Brain microvascular endothelial cell (primary cell): ENCODE measurements around the gene SPDL1.
A peak's percentile ranks its signal among the peaks of the same experiment; 100 is the strongest.
"Not testable (repeated sequence)": the region's sequence is repeated elsewhere in the genome, so short reads cannot be mapped to it uniquely, and the experiment has no call there.

Experiments used
- DNase-seq: peaks from one replicate; pipeline ENCODE4 v3.0.0-alpha.2; 2020
- H3K27ac ChIP-seq: fragments of 250-450 bp; sonication (Bioruptor Pico); 2 replicates; pipeline ENCODE4 v1.5.1; 2020; ENCODE audit warnings: mild to moderate bottlenecking, moderate library complexity
- H3K27me3 ChIP-seq: fragments of 250-450 bp; sonication (Bioruptor Pico); replicated peaks from 2 replicates; pipeline ENCODE4 v1.5.1; 2020; ENCODE audit warnings: mild to moderate bottlenecking
- H3K36me3 ChIP-seq: fragments of 250-450 bp; sonication (Bioruptor Pico); replicated peaks from 2 replicates; pipeline ENCODE4 v1.5.1; 2020; ENCODE audit warnings: mild to moderate bottlenecking
- H3K4me3 ChIP-seq: 2 replicates; pipeline ENCODE4 v1.5.1; 2011; ENCODE audit warnings: low read depth, mild to moderate bottlenecking, control low read depth, low read length, moderate library complexity
- in situ Hi-C: cut with HindIII; loops from 2 replicates; pipeline ENCODE4 v1.10.0; 2017; ENCODE audit warnings: low sequenced_read_pairs, low pct_ligation_motif_present
- TF ChIP-seq, protein P1 (sequence below): IDR thresholded peaks from 2 replicates; pipeline ENCODE4 v1.5.1; 2011; ENCODE audit warnings: low read depth, mild to moderate bottlenecking, moderate library complexity, low read length, control low read depth, inconsistent platforms; ENCODE audit errors: missing control alignments

SPDL1 gene

DNA sequence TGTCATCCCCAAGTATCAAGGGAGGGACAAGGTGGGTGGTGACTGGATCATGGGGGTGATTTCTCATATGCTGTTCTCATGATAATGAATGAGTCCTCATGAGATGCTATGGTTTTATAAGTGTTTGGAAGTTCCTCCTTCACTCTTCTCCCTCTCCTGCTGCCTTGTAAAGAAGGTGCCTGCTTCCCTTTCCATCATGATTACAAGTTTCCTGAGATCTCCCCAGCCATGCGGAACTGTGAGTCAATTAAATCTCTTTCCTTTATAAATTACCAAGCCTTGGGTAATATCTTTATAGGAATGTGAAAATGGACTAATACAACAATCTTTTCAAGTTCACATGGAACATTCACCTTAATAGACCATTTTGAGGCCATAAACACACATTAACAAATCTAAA, 32.0 kb downstream of the SPDL1 start:
- H3K36me3 ChIP-seq, result no peaks in the 10 kb centered on the region
- no peak overlapping the region for H3K27ac ChIP-seq
- in situ Hi-C loops, result no loop called here
- DNase-seq, result no peak
- H3K27me3 ChIP-seq, result no peaks in the 10 kb centered on the region
- TF ChIP-seq, protein P1, sequence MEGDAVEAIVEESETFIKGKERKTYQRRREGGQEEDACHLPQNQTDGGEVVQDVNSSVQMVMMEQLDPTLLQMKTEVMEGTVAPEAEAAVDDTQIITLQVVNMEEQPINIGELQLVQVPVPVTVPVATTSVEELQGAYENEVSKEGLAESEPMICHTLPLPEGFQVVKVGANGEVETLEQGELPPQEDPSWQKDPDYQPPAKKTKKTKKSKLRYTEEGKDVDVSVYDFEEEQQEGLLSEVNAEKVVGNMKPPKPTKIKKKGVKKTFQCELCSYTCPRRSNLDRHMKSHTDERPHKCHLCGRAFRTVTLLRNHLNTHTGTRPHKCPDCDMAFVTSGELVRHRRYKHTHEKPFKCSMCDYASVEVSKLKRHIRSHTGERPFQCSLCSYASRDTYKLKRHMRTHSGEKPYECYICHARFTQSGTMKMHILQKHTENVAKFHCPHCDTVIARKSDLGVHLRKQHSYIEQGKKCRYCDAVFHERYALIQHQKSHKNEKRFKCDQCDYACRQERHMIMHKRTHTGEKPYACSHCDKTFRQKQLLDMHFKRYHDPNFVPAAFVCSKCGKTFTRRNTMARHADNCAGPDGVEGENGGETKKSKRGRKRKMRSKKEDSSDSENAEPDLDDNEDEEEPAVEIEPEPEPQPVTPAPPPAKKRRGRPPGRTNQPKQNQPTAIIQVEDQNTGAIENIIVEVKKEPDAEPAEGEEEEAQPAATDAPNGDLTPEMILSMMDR, result no peak
- no peak overlapping the region for H3K4me3 ChIP-seq

DNA sequence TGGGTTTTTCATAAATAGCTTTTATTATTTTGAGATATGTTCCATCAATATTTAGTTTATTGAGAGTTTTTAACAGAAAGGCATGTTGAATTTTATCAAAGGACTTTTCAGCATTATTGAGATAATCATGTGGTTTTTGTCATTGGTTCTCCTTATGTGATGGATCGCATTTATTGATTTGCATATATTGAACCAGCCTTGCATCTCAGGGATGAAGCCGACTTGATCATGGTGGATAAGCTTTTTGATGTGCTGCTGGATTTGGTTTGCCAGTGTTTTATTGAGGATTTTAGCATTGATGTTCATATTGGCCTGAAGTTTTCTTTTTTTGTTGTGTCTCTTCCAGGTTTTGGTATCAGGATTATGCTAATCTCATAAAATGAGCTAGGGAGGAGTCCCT, 40.7 kb downstream of the SPDL1 start:
- H3K4me3 ChIP-seq, H3K27me3 ChIP-seq, H3K27ac ChIP-seq, H3K36me3 ChIP-seq, in situ Hi-C loops, DNase-seq: not testable (repeated sequence)

DNA sequence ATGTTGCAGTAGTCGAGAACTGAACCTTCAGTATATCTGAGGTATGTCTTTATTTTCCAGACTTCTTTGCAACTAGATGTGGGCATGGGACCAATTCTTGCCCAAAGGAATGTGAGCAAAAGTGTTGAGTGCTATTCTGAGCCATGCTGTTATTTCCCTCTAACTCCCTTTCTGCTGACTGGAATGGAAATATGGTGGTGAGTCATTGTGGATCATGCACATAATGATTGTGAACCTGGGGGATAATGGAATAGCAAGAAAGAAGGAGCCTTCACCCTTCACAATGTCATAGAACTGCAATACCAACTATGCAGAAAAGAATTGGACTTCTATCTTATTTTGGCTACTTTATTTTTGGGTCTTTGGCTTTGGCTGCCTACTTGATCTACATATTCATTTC, 43.2 kb downstream of the SPDL1 start:
- TF ChIP-seq, protein P1, result no peak
- Histone ChIP-seq H3K27me3 (no peaks in the 10 kb centered on the region), H3K36me3 (no peaks in the 10 kb centered on the region), H3K4me3 (no peak overlapping the region), H3K27ac (peak overlapping the region; percentile 5)
- in situ Hi-C loops, result no loop called here
- DNase-seq, result peak; percentile 86

DNA sequence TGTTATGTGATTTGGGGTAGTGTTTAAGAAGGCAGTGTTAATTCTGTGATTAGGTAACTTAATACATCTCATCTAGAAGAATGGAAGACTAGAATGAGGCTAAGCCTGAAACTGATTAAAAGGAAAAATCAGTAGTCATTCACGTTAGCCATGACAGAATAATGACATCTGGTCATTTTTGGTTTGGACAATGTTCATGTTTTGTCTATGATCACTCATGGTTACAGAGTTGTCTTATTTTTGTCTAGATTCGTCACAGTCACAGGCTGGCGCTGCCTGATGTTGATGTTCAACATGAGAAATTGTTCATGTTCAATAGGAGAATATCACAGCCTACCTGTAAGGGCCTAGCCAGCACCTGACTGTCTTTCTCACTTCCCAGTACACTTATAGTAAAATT, 44.0 kb downstream of the SPDL1 start:
- in situ Hi-C loops, result no loop called here
- no peak overlapping the region for H3K27ac ChIP-seq

DNA sequence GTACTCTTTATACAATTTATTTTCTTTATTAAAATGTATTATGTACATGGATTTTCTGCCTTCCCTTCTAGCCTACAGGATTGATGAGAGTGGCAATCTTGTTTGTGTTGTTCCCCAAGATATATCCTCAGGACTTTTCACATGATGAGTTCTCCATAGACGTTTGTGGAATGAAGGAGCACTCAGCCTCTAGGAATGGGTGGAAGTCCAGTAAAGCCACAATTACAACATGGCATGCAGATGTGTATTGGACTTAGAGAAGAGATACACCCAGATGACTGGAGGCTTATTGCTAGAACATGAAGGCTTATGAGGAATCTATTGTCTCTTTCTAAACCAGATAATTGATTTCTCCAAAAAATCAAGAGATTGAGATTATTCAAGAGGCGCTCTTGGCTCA, 45.3 kb downstream of the SPDL1 start:
- peak; percentile 44 for DNase-seq
- TF ChIP-seq, protein P1, result no peak
- no peak overlapping the region for H3K4me3 ChIP-seq
- H3K36me3 ChIP-seq, result no peaks in the 10 kb centered on the region
- H3K27me3 ChIP-seq, result no peaks in the 10 kb centered on the region
- H3K27ac ChIP-seq, result no peak overlapping the region
- in situ Hi-C loops, result no loop called here

More for the DNA sequence above, 44.0 kb downstream of the SPDL1 start:
- no peaks in the 10 kb centered on the region for H3K36me3 ChIP-seq
- DNase-seq, result no peak
- H3K27me3 ChIP-seq, result no peaks in the 10 kb centered on the region
- TF ChIP-seq, protein P1, result no peak
- no peak overlapping the region for H3K4me3 ChIP-seq

DNA sequence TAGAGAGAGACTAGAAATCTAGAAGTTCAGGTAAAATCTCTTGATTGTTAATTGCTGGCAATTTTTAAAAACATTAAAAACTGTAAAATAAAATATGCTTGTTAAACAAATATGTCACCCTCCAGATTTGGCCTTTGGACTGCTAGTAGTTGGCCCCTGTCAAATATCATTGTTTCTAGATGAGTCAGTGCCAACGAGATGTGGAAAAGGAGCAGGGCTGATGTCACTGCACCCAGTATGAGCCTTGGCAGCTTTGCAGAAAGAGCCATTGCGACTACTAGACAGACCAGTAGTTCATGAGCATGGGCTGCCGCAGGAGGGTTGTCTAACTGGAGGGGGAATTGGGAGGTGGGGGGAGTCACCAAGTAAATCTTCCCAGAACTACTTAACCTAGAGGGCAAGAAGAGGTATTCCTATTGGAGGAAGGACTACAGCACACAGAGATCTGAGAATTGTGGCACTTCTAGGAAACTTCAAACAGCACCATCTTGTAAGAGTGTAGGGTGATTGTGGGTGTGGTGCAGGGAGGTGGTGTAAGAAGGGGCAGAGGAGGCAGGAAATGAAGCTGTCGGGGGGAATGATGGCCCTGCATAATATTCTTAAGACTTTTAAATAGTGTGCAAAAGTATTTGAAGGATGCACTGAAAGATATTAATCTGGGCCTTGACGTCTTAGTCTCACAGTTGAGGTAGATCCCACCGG, 46.4 kb downstream of the SPDL1 start:
- Histone ChIP-seq H3K36me3 (no peaks in the 10 kb centered on the region), H3K4me3 (no peak overlapping the region), H3K27me3 (no peaks in the 10 kb centered on the region), H3K27ac (no peak overlapping the region)
- DNase-seq, result peak; percentile 86
- in situ Hi-C loops, result no loop called here
- TF ChIP-seq, protein P1, result no peak
